ENCODE data around the gene C5AR2. TPM values are rescaled to one million over a fixed set of nuclear protein-coding genes. Genes with fewer than 3 reads are reported as not detected.

Gene C5AR2
- total RNA-seq, 2 donors from 2014 or later, result 0.74 to 0.82 TPM

DNA sequence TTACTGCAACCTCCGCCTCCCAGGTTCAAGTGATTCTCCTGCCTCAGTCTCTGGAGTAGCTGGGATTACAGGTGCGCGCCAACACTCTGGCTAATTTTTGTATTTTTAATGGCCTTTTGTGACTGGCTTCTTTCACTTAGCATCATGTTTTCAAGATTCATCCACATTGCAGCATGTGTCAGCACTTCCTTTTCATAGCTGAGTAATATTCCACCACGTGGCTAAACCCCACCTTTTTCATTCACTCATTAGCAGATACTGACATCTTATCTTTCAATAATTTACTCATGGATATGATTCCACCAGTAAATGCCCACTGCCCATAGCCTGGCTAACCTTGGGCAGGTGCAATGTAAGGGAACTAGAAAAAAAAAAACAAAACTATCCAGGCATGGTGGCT is 15.5 kb upstream of the C5AR2 start:
- TF ChIP-seq, protein P1, sequence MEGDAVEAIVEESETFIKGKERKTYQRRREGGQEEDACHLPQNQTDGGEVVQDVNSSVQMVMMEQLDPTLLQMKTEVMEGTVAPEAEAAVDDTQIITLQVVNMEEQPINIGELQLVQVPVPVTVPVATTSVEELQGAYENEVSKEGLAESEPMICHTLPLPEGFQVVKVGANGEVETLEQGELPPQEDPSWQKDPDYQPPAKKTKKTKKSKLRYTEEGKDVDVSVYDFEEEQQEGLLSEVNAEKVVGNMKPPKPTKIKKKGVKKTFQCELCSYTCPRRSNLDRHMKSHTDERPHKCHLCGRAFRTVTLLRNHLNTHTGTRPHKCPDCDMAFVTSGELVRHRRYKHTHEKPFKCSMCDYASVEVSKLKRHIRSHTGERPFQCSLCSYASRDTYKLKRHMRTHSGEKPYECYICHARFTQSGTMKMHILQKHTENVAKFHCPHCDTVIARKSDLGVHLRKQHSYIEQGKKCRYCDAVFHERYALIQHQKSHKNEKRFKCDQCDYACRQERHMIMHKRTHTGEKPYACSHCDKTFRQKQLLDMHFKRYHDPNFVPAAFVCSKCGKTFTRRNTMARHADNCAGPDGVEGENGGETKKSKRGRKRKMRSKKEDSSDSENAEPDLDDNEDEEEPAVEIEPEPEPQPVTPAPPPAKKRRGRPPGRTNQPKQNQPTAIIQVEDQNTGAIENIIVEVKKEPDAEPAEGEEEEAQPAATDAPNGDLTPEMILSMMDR (IDR thresholded peaks at IDR 0.05), result no peak
- H3K27me3 ChIP-seq, result no peaks in the 10 kb centered on the region
- no peak for DNase-seq
- intact Hi-C loops (cut with DNase I), result no loop called here
- H3K4me1 ChIP-seq, result no peaks in the 10 kb centered on the region
- no peaks in the 10 kb centered on the region for H3K9me3 ChIP-seq
- H3K9ac ChIP-seq (ENCODE audit: low read depth in 2 of 2, low read length in 2 of 2), result no peak overlapping the region
- H3K4me3 ChIP-seq, result no peak overlapping the region
- H3K27ac ChIP-seq, result no peak overlapping the region
- no peaks in the 10 kb centered on the region for H3K36me3 ChIP-seq

DNA sequence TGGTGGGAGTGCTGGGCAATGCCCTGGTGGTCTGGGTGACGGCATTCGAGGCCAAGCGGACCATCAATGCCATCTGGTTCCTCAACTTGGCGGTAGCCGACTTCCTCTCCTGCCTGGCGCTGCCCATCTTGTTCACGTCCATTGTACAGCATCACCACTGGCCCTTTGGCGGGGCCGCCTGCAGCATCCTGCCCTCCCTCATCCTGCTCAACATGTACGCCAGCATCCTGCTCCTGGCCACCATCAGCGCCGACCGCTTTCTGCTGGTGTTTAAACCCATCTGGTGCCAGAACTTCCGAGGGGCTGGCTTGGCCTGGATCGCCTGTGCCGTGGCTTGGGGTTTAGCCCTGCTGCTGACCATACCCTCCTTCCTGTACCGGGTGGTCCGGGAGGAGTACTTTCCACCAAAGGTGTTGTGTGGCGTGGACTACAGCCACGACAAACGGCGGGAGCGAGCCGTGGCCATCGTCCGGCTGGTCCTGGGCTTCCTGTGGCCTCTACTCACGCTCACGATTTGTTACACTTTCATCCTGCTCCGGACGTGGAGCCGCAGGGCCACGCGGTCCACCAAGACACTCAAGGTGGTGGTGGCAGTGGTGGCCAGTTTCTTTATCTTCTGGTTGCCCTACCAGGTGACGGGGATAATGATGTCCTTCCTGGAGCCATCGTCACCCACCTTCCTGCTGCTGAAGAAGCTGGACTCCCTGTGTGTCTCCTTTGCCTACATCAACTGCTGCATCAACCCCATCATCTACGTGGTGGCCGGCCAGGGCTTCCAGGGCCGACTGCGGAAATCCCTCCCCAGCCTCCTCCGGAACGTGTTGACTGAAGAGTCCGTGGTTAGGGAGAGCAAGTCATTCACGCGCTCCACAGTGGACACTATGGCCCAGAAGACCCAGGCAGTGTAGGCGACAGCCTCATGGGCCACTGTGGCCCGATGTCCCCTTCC is 11.8 kb upstream of the C5AR2 start:
- TF ChIP-seq, protein P1 (IDR thresholded peaks at IDR 0.05), result no peak
- Histone ChIP-seq H3K9ac (ENCODE audit: low read depth in 2 of 2, low read length in 2 of 2) (no peak overlapping the region), H3K36me3 (no peaks in the 10 kb centered on the region), H3K27me3 (no peaks in the 10 kb centered on the region), H3K9me3 (no peaks in the 10 kb centered on the region), H3K27ac (no peak overlapping the region), H3K4me1 (no peaks in the 10 kb centered on the region), H3K4me3 (no peak overlapping the region)
- intact Hi-C loops (cut with DNase I), result no loop called here
- DNase-seq, result no peak

DNA sequence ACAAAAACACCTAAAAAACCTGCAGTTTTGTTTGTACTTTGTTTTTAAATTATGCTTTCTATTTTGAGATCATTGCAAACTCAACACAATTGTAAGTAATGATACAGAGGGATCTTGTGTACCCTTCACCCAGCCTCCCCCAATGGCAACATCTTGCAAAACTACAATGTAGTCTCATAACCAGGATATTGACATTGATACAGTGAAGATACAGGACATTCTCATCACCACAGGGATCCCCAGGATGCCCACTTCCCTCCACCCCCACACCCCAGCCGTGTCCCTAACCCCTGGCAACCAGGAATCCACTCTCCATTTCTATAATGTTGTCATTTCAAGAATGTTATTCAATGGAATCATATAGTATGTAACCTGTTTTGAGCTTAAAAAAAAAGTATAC is 10.3 kb upstream of the C5AR2 start:
- H3K27me3 ChIP-seq, result no peaks in the 10 kb centered on the region
- no peak overlapping the region for H3K27ac ChIP-seq
- intact Hi-C loops (cut with DNase I), result no loop called here
- no peak overlapping the region for H3K9ac ChIP-seq (ENCODE audit: low read depth in 2 of 2, low read length in 2 of 2)
- H3K4me3 ChIP-seq, result no peak overlapping the region
- no peaks in the 10 kb centered on the region for H3K4me1 ChIP-seq
- H3K9me3 ChIP-seq, result no peaks in the 10 kb centered on the region
- DNase-seq, result no peak
- TF ChIP-seq, protein P1 (IDR thresholded peaks at IDR 0.05), result no peak
- H3K36me3 ChIP-seq, result no peaks in the 10 kb centered on the region

DNA sequence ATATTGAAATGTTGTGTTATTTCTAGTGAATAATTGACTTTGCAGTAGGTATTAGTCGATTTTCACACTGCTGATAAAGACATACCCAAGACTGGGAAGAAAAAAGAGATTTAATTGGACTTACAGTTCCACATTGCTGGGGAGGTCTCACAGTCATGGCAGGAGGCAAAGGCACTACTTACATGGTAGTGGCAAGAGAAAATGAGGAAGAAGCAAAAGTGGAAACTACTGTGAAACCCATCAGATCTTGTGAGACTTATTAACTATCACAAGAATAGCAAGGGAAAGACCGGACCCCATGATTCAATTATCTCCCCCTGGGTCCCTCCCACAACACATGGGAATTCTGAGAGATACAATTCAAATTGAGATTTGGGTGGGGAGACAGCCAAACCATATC is 9.9 kb upstream of the C5AR2 start:
- H3K27me3 ChIP-seq, result no peaks in the 10 kb centered on the region
- H3K9me3 ChIP-seq, result no peaks in the 10 kb centered on the region
- H3K4me3 ChIP-seq, result no peak overlapping the region
- no peaks in the 10 kb centered on the region for H3K36me3 ChIP-seq
- intact Hi-C loops (cut with DNase I), result no loop called here
- no peak overlapping the region for H3K9ac ChIP-seq (ENCODE audit: low read depth in 2 of 2, low read length in 2 of 2)
- H3K27ac ChIP-seq, result no peak overlapping the region
- DNase-seq, result no peak
- TF ChIP-seq, protein P1 (IDR thresholded peaks at IDR 0.05), result no peak
- no peaks in the 10 kb centered on the region for H3K4me1 ChIP-seq

DNA sequence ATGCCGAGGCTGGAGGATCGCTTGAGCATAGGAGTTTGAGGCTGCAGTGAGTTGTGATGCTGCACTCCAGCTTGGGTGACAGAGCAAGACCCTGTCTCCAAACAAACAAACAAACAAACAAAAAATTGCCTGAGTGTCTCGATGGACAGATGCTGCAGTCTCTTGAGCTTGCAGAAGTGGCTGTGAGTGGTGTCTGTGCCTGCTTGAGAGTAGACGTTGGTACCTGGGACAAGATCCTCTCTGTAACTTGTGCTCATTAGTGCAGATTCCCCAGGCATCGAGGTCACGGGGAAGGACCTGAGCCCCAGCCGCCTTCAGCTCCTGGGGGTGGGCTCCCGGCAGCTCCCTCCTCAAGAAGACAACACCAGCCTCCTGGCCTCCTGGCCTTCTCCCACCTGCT is 8.6 kb upstream of the C5AR2 start:
- no peak overlapping the region for H3K4me3 ChIP-seq
- no peaks in the 10 kb centered on the region for H3K36me3 ChIP-seq
- TF ChIP-seq, protein P1 (IDR thresholded peaks at IDR 0.05), result no peak
- H3K9ac ChIP-seq (ENCODE audit: low read depth in 2 of 2, low read length in 2 of 2), result no peak overlapping the region
- H3K27ac ChIP-seq, result no peak overlapping the region
- no peaks in the 10 kb centered on the region for H3K27me3 ChIP-seq
- H3K9me3 ChIP-seq, result no peaks in the 10 kb centered on the region
- intact Hi-C loops (cut with DNase I), result no loop called here
- DNase-seq, result no peak
- no peaks in the 10 kb centered on the region for H3K4me1 ChIP-seq

Measured in colonic mucosa (tissue), 4 donors.